UCSD-AML1 (cell line): ENCODE measurements around the gene CRIP2.

Experiments used
- DNase-seq: peaks from one replicate; lab custom pipeline; 2025; ENCODE audit not compliant: unreplicated experiment; lab: John Stamatoyannopoulos, UW

CRIP2 gene

GRCh38 chr14:105526776-105527380 is 52.3 kb downstream of the CRIP2 start:
- no peak for DNase-seq

DNA sequence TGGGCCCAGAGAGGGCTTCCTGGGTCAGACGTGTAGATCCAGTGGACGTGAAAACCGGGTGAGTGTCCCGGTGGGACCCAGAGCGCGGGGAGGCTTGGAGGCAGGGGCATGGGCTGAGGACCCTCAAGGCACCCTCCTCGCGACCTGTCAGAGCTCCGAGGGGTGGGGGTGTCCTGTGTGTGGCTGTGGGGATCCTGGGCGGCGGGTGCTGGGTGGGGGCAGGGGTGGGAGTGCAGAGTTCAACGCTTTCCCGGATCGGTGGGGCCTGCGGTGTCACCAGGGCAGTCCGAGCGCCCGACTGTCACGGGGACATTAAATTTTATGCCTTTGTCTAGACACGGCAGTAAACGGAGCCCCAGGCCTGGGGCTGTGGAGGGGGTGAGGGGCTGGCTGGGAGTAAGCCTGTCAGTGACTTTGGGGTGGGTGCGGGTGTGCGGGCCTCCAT is 52.8 kb downstream of the CRIP2 start:
- DNase-seq, result no peak

DNA sequence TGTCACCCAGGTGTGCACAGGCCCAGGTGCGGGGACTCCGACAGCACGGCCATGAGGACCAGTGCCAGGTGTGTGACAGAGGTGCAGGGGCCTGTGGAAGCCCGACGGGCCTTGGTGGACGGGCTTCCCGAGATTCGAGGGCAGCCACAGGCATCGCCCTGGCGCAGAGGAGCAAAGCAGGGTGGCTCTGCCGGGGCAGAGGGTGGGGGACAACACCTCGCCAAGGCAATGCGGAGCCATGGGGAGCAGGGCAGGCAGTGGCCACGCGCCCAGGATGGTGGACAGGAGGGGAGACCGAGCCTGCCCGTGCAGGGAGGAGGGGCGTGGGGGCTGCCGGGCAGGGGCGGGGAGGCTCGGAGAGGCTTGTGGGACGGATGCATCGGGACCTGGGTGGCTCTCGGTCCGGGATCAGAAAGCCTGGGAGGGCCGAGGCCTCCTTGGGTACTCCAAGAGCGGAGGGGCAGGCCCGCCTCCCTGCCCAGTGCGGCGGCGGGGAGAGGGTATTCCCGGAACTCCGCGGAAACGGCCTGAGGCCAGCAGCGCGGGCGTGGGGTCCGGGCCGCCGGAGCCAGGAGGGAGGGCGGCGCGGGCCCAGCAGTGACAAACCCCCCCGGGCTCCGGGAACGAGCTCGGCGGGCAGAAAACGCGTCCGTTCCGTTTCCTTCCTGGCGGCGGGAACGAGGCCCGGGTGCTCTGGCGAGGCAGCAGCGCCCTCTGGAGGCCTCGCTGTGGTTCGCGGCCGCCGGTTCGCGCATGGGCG is 53.4 kb downstream of the CRIP2 start:
- DNase-seq, result peak; percentile 79

DNA sequence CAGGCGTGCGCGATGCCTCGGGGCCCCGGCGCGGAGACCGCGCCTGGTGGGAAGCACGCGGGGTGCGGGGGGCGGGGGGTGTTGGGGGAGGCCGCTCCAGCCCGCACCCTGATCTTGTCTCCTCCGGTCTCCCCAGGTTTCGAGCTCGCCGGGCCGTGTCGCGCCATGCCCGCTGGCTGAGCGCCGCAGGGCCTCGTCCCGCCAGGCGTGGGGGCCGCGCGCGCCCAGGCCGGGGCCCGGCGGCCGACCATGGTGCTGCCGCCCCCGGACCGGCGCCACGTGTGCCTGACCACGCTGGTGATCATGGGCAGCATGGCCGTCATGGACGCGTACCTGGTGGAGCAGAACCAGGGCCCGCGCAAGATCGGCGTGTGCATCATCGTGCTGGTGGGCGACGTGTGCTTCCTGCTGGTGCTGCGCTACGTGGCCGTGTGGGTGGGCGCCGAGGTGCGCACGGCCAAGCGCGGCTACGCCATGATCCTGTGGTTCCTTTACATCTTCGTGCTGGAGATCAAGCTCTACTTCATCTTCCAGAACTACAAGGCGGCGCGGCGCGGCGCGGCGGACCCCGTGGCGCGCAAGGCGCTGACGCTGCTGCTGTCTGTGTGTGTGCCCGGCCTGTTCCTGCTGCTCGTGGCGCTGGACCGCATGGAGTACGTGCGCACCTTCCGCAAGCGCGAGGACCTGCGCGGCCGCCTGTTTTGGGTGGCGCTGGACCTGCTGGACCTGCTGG is 54.1 kb downstream of the CRIP2 start:
- DNase-seq, result no peak

DNA sequence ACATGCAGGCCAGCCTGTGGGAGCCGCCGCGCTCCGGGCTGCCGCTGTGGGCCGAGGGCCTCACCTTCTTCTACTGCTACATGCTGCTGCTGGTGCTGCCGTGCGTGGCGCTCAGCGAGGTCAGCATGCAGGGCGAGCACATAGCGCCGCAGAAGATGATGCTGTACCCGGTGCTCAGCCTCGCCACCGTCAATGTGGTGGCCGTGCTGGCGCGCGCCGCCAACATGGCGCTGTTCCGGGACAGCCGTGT is 54.6 kb downstream of the CRIP2 start:
- no peak for DNase-seq
